Panc1 (cell line): ENCODE data around the gene SLC22A25.

ENCODE experiments used
- CTCF ChIP-seq: fragments of 450-650 bp; IDR thresholded peaks from 2 replicates; pipeline ENCODE4 v1.5.1; 2017; ENCODE audit warnings: mild to moderate bottlenecking
- POLR2AphosphoS5 ChIP-seq: IDR thresholded peaks from 2 replicates; pipeline ENCODE4 v1.6.1; 2012; ENCODE audit warnings: mild to moderate bottlenecking, low read depth, low read length, moderate library complexity
- REST ChIP-seq, 2 experiments: IDR thresholded peaks; 2 replicates each; pipeline ENCODE4 v1.6.1; 2011 to 2012; ENCODE audit warnings: low read depth in 2 of 2, control low read depth in 1 of 2, low read length in 1 of 2, mild to moderate bottlenecking in 1 of 2, moderate library complexity in 1 of 2; ENCODE audit not compliant: insufficient read depth in 1 of 2
- TCF7L2 ChIP-seq: IDR thresholded peaks from 2 replicates; pipeline ENCODE4 v1.6.1; 2011; ENCODE audit warnings: mild to moderate bottlenecking, low read depth, low read length, inconsistent platforms

GRCh38 chr11:63212742-63213141, 30.7 kb downstream of the SLC22A25 start:
- TF ChIP-seq CTCF (peak; percentile 80), REST (IDR thresholded peaks at IDR 0.05; ENCODE audit: insufficient read depth in 1 of 2, low read depth in 2 of 2, low read length in 1 of 2) (no peak), POLR2AphosphoS5 (no peak), TCF7L2 (no peak)
